BJ (cell line): ENCODE measurements around the gene CBX2. TPM values are rescaled to one million over a fixed set of nuclear protein-coding genes. Genes with fewer than 3 reads are reported as not detected.

Experiments
- CTCF ChIA-PET: fragments of 350-600 bp; formaldehyde crosslinking; extraction: SDS; loops from one replicate; lab custom pipeline; 2021; ENCODE audit warnings: antibody characterized with exemption, inconsistent platforms; lab: Yijun Ruan, JAX
- POLR2A ChIA-PET: fragments of 300-600 bp; sonication (Branson Sonifier 250); formaldehyde crosslinking; extraction: SDS; loops from one replicate; lab custom pipeline; 2021; ENCODE audit warnings: antibody characterized with exemption; lab: Charles Lee
- DNase-seq: peaks from one replicate; pipeline ENCODE4 v3.0.0-alpha.2; 2011; ENCODE audit warnings: low read depth
- H3K27me3 ChIP-seq: 2 replicates; pipeline ENCODE4 v1.6.0; 2011; ENCODE audit warnings: low read length; ENCODE audit not compliant: control insufficient read depth, insufficient read depth
- H3K36me3 ChIP-seq: 2 replicates; pipeline ENCODE4 v1.5.1; 2011; ENCODE audit warnings: low read length; ENCODE audit not compliant: control insufficient read depth, insufficient read depth
- H3K4me3 ChIP-seq: 2 replicates; pipeline ENCODE4 v1.5.1; 2011; ENCODE audit warnings: low read depth, mild to moderate bottlenecking, control low read depth, low read length
- CTCF ChIP-seq: IDR thresholded peaks from 2 replicates; pipeline ENCODE4 v1.5.1; 2011; ENCODE audit warnings: low read depth, mild to moderate bottlenecking, control low read depth, inconsistent platforms, low read length, moderate library complexity; ENCODE audit not compliant: insufficient read depth
- polyA plus RNA-seq: library from polyadenylated mRNA; depleted of rRNA; stranded (reverse); fragments of >200 nt; gene quantifications from 2 replicates; pipeline ENCODE4 v1.2.3, GENCODE V29; 2011

CBX2 gene
- polyA plus RNA-seq, 1 experiment, result 1.5 TPM

GRCh38 chr17:79822583-79823124 lies 44.7 kb downstream of the CBX2 start:
- H3K27me3 ChIP-seq, result peaks cover 23% of the 10 kb centered on the region
- no peak for TF ChIP-seq CTCF
- no peak for DNase-seq
- H3K4me3 ChIP-seq, result no peak overlapping the region
- ChIA-PET POLR2A (interaction anchor here (0.8 kb wide), 1 partner anchor 17 kb away, joined by 5 read pairs; no protein-coding TSS in a partner anchor), CTCF (interaction anchor here (7.1 kb wide), 1 partner anchor 12 kb away, joined by 39 read pairs; no protein-coding TSS in a partner anchor)
- H3K36me3 ChIP-seq, result no peaks in the 10 kb centered on the region

GRCh38 chr17:79824234-79824633 lies 46.3 kb downstream of the CBX2 start:
- Histone ChIP-seq H3K36me3 (no peaks in the 10 kb centered on the region), H3K27me3 (peaks cover 10% of the 10 kb centered on the region), H3K4me3 (no peak overlapping the region)
- TF ChIP-seq CTCF, result no peak
- no peak for DNase-seq
- ChIA-PET POLR2A (no interaction called here), CTCF (interaction anchor here (0.8 to 2.0 kb wide), 3 partner anchors 11 to 91 kb away, joined by 4 to 9 read pairs (median 4); no protein-coding TSS in a partner anchor)

- ChIA-PET POLR2A (no interaction called here), CTCF (interaction anchor here (0.8 to 2.0 kb wide), 3 partner anchors 10 to 90 kb away, joined by 4 to 9 read pairs (median 4); no protein-coding TSS in a partner anchor)
- no peaks in the 10 kb centered on the region for H3K36me3 ChIP-seq
- no peak for TF ChIP-seq CTCF
- peaks cover 6% of the 10 kb centered on the region for H3K27me3 ChIP-seq
- DNase-seq, result no peak
- no peak overlapping the region for H3K4me3 ChIP-seq
These were observed 47.1 kb downstream of the CBX2 start for GRCh38 chr17:79824893-79825579.

GRCh38 chr17:79825580-79825921 lies 47.6 kb downstream of the CBX2 start:
- DNase-seq, result no peak
- POLR2A ChIA-PET, result no interaction called here
- H3K4me3 ChIP-seq, result no peak overlapping the region
- peaks cover 3% of the 10 kb centered on the region for H3K27me3 ChIP-seq
- TF ChIP-seq CTCF, result no peak
- CTCF ChIA-PET, result interaction anchor here (1.8 kb wide), 1 partner anchor 10 kb away, joined by 9 read pairs; no protein-coding TSS in a partner anchor
- H3K36me3 ChIP-seq, result no peaks in the 10 kb centered on the region

GRCh38 chr17:79826204-79826680 lies 48.3 kb downstream of the CBX2 start:
- ChIA-PET CTCF (interaction anchor here (0.9 kb wide), 1 partner anchor 13 kb away, joined by 3 read pairs; the partner anchor contains the start of gene CBX4), POLR2A (interaction anchor here (0.7 kb wide), 1 partner anchor 8 kb away, joined by 4 read pairs; no protein-coding TSS in a partner anchor)
- DNase-seq, result no peak
- H3K36me3 ChIP-seq, result no peaks in the 10 kb centered on the region
- H3K4me3 ChIP-seq, result no peak overlapping the region
- H3K27me3 ChIP-seq, result peaks cover 3% of the 10 kb centered on the region
- TF ChIP-seq CTCF, result no peak
